Measurements from ENCODE around the gene CDH23. TPM values are rescaled to one million over a fixed set of nuclear protein-coding genes. Genes with fewer than 3 reads are reported as not detected.
A peak's percentile ranks its signal among the peaks of the same experiment; 100 is the strongest.

Gene CDH23
- total and polyA plus RNA-seq, 10 of the 15 experiments (the other 5 are each of a cell fraction or from before 2014, with no cell fraction given) = 0.09 to 0.40 (median 0.15) TPM; not detected in 1

GRCh38 chr10:71747551-71748523, 351.1 kb downstream of the CDH23 start (continued):
- TF ChIP-seq MTA3 (IDR thresholded peaks at IDR 0.05; ENCODE audit: borderline replicate concordance, low read length) (0 out of 2 replicates have a peak, but pooled peaks have one; percentile 62), CREB1 (IDR thresholded peaks at IDR 0.05; ENCODE audit: low read depth) (no peak), MYC (IDR thresholded peaks at IDR 0.05; ENCODE audit: insufficient read depth, insufficient read length, insufficient replicate concordance, low read length, severe bottlenecking) (no peak), TCF3 (IDR thresholded peaks at IDR 0.05; ENCODE audit: borderline replicate concordance, insufficient read depth, low read depth, low read length) (peak; percentile 51; the same call in 1 of the 2 replicates), POLR2A (IDR thresholded peaks at IDR 0.05; ENCODE audit: low read depth, low read length) (peak; percentile 32), PBX3 (IDR thresholded peaks at IDR 0.05; ENCODE audit: insufficient replicate concordance, low read depth, low read length) (no peak), BACH1 (IDR thresholded peaks at IDR 0.05; ENCODE audit: borderline replicate concordance) (no peak; the same call in 1 of the 2 replicates), HDGF (IDR thresholded peaks at IDR 0.05) (no peak; the same call in 1 of the 2 replicates), MEF2A (IDR thresholded peaks at IDR 0.05; ENCODE audit: insufficient read depth, low read depth, low read length) (no peak), MLLT1 (IDR thresholded peaks at IDR 0.05) (peak; percentile 55; the same call in 1 of the 2 replicates), PAX5 (IDR thresholded peaks at IDR 0.05; ENCODE audit: borderline replicate concordance, low read depth, low read length) (peak; percentile 73; the same call in 1 of the 2 replicates), MXI1 (IDR thresholded peaks at IDR 0.05; ENCODE audit: low read depth, low read length) (no peak), NR2F1 (conservative IDR thresholded peaks at IDR 0.05) (no peak), KLF5 (IDR thresholded peaks at IDR 0.05; ENCODE audit: partially characterized antibody) (no peak), POU2F2 (IDR thresholded peaks at IDR 0.05; ENCODE audit: borderline replicate concordance, low read depth, low read length) (no peak), EZH2 (IDR thresholded peaks at IDR 0.05; ENCODE audit: borderline replicate concordance, control insufficient read depth, low read depth, low read length) (no peak), WRNIP1 (IDR thresholded peaks at IDR 0.05; ENCODE audit: borderline replicate concordance, low read depth, low read length) (no peak), ATF7 (IDR thresholded peaks at IDR 0.05; ENCODE audit: low read depth) (no peak), FOS (IDR thresholded peaks at IDR 0.05; ENCODE audit: borderline replicate concordance, extremely low read depth, insufficient read length) (no peak), TCF7 (IDR thresholded peaks at IDR 0.05; ENCODE audit: borderline replicate concordance) (no peak), DPF2 (IDR thresholded peaks at IDR 0.05) (peak; percentile 67), CREM (IDR thresholded peaks at IDR 0.05; ENCODE audit: low read depth) (no peak; the same call in 1 of the 2 replicates), PML (IDR thresholded peaks at IDR 0.05; ENCODE audit: low read length) (no peak), HCFC1 (IDR thresholded peaks at IDR 0.05; ENCODE audit: low read length) (no peak), SMARCA5 (IDR thresholded peaks at IDR 0.05) (no peak), E4F1 (IDR thresholded peaks at IDR 0.05; ENCODE audit: borderline replicate concordance, partially characterized antibody) (no peak), SUZ12 (IDR thresholded peaks at IDR 0.05; ENCODE audit: unreplicated experiment) (no peak)

All from GM12878 (cell line).